Hematopoietic multipotent progenitor cell treated with erythropoietin and hydrocortisone succinate and interleukin-3 and kit ligand, for 6 days (in vitro differentiated cells): ENCODE data around the gene LDLRAD4.
"Not testable (repeated sequence)": the region's sequence is repeated elsewhere in the genome, so short reads cannot be mapped to it uniquely, and the experiment has no call there.

Source experiments
- DNase-seq: peaks from one replicate; pipeline ENCODE4 v3.0.0-alpha.2; 2015

LDLRAD4 gene

DNA sequence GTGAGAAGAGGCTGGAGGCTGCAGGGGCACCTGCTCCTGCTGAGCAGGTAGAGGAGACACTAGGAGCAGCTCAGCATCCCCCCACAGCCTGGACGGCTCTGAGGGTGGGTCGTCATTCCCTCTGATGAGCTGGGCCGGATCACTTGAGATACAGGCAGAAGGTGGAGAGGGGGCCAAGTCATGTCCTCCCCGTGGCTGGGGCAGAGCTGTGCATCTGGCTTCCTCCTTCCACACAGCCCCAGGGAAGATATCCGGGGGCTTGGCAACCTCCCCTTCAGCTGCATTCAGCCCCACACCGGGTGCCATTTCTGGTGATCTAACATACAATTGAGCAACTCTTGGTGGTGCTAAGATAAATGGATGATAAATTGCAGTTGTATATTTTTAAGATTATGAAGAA is 236.9 kb downstream of the LDLRAD4 start:
- DNase-seq: peak; percentile 33

DNA sequence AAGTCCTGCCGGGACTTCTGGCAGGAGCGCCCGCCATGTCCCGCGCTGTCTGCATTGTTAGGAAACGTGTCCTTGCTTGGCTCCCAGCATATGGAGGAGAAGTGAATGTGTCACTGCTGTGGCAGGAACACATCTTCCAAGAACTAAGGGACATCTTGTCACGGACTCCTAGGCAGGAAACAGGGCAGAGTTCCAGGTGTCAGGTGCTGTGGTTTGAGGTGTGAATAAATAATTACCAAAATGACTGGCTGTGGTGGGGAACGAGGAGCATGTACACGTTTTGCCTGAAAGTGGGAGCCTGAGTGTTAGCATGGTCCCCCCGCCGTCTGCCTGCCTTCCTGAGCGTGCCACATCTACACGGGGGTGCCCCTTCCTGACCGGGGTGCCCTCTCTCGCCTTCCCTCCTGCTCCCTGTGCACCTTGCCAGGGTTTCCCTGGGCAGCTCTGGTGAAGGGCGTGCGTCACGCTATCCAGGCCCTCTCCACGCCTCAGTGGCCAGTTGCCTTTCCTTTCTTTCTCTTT is 237.5 kb downstream of the LDLRAD4 start:
- no peak for DNase-seq

DNA sequence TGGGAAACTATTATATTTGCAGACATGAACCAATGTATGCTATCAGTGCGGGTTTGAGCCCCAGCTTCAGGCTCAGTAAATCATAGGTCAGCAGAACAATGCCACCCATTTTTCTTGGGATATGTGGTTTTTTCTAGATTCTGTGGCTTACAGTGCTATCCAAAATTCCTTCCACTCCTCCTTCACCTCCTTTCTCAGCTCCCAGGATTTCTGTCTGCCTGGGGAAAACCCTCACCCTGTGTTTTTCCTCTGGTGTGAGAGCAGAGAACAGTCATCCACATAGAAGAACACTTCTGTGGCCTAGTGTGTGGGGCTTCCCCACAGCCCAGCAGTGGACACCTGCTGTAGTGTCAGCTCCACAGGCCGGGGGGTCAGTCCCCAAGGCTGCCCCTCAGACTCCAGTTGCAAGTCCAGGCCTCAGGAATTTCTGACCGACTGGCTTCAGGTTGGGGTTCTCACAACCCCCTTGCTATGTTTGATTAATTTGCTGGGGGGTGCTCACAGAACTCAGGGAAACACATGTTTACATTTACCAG is 238.2 kb downstream of the LDLRAD4 start:
- no peak for DNase-seq

DNA sequence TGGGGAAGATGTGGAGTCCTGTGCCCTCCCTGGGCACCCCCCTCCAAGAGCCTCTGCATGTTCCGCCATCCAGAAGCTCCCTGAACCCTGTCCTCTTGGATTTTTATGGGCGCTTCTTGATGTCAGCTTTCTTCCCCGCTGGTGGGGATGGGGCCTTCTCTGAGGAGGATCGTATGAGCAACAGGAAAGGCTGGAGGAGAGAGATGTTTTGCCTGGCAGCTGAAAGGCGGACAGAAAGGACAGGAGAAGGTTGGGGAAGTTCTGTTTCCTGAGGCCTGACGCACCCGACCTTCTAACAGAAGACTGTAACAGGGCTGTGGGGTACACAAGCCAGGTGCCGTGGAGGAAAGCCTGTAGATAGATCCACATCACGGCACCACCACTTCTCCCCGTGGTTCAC is 238.8 kb downstream of the LDLRAD4 start:
- DNase-seq: no peak

DNA sequence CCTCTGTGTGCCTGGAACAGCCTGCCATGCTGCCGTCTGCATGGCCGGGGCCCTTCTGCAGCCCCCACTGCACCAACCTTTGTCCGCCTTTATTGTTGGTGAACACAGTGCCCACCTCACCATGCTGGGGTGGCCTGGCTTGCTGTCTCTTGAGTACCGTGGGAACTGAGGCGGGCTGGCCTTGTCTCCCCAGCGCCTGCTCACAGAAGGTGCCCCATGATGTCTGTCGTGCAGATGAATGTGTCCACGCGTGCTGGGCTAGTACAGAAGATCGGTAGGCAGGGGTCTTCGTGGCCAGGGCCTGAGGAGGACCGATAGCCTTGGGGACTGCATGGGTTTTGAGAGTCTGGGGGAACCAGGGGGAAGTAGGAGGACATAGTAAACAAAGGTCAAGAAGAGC is 242.4 kb downstream of the LDLRAD4 start:
- no peak for DNase-seq

DNA sequence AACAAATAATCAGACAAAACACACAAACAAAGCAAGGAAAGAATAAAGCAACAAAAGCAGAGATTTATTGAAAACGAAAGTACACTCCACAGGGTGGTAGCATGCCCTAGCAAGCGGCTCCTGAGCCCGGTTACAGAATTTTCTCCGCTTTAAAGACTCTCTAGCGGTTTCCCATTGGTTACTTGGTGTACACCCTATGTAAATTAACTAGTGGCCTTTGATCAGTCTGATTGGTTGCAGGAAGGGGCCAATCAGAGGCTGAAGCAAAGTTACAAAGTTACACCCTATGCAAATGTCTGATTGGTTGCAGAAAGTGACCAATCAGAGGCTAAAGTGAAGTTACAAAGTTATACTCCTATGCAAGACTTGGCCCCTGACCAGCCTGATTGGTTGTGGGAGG is 242.9 kb downstream of the LDLRAD4 start:
- peak; percentile 30 for DNase-seq

DNA sequence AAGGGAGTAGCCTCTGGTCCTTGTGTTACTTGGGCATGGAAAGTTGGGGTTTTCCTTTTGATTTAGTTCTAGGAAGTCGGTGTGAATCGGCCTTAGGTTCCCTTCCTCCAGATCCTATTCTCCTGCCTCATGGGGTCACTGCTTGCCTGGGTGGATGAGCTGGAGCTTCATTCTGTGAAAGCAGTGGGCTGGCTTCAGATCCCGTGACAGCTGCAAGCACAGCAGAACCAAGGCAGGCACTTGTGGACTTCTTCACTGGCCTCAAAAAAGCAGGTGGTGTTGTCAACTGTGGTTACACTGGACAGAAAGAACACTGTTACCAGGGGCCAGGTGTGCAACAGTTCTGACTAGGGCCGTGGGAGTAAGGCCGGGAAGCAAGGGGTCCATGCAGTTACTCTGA is 243.4 kb downstream of the LDLRAD4 start:
- no peak for DNase-seq

DNA sequence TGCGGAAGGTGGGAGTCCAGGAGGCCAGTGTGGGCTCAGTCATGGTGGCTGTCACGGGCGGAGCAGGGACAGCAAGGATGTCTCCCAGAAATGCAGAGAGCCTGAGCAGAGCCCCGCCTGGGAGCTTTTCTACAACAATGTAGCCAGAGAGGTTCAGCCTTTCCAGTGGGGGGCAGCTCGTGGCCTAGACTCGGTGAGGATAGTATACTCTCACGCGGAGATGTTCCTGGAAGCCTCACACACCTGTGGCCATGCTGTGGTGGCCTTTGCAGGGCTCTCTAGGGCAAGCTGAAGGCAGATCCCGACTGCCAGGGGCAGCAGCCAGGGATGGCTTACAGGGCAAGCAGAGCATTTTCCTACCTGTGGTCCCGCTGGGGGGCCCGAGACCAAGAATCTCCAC is 244.1 kb downstream of the LDLRAD4 start:
- no peak for DNase-seq

DNA sequence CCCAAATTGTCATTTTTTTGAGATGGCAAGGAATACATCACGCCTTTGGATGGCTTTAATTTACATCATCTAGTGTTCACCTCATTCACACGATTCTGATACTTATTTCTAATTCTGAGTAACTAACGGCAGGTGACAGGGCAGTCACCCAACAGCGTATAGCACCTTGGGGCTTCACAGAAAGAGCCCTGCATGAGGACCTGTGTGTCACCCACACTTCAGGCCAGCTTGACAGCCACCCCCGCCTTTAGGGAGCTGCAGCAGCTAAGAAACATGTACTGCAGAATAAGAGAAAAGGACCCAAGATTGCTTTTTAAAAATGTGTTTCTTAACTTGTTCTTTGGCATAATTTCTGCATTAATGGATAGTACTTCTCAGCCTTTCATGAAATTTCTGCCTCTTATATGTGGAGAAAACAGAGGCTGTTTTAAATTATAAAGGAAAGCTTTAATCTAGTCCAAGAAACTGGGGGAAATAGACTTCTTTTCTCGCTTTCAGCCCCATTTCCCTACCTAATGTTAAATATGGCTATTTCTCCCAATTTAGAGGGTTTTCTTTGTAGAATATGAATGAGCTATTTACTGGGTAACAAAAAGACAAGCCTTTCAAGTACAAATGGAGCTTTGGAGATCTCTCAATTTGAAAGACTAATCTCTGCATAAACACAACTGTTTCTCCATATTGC is 245.1 kb downstream of the LDLRAD4 start:
- no peak for DNase-seq

DNA sequence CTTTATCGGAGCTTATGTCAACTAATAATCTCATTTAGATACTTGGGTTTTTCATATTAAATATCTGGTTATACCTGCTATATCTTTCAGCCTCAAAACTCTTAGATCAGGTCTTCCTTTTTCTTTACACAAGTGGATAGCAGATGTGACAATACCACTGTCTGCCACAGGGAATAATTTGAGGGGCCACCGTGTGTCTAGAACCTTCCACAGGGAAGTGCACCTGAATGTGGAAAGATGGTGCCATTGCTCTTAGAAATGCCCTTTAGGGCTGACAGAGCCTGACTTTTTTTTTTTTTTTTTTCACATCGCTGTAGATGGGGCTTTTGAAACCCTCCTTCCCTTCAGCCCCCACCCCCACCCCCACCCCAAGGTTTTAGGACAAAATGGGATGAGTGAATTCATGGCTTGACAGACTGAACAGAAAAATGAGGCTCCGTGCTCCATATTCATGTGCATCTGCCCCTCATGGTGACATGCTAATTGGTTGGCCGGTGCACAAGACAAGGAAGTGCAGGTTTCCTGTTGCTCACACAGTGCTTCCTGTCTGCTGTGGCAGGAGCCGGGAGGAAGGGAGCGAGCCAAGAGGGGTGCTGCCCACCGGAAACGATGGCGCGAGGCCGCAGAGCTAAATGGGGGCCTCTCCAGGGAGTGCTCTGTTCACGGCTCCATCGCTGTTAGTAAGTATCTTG is 246.0 kb downstream of the LDLRAD4 start:
- peak; percentile 90 for DNase-seq

DNA sequence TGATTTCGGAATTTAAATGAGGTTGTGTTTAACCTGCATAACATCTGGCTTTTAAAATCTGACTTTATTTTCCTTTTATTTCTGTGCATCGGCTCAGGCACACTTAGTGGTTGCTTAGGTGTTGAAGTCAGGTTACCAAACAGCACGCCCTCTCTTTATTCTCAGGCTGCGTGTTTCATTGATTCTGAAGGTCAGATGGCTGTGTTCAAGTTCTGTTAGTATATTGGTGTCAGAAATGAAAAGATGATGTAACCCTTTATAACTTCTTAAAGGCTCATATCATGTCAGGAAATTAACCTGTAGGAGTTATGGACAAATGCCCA is 246.5 kb downstream of the LDLRAD4 start:
- no peak for DNase-seq

DNA sequence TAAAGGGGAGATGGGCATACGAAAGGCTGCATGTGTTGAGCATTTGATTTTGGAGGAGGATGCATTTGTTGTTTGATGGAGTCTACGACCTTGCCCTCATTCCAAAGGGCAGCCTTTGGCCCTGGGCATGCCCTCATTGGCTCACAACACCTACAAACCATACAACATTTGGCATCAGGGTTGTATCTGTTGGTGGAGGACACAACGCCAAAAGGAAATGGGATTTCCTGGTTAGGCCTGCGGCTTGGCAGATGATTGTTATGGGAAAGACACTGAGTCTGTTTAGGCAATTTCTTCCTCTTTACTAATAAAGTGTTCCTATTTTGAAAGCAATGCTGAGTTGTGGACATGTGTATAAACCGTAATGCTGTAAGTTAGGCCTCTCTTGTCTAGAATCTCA is 246.9 kb downstream of the LDLRAD4 start:
- peak; percentile 45 for DNase-seq

DNA sequence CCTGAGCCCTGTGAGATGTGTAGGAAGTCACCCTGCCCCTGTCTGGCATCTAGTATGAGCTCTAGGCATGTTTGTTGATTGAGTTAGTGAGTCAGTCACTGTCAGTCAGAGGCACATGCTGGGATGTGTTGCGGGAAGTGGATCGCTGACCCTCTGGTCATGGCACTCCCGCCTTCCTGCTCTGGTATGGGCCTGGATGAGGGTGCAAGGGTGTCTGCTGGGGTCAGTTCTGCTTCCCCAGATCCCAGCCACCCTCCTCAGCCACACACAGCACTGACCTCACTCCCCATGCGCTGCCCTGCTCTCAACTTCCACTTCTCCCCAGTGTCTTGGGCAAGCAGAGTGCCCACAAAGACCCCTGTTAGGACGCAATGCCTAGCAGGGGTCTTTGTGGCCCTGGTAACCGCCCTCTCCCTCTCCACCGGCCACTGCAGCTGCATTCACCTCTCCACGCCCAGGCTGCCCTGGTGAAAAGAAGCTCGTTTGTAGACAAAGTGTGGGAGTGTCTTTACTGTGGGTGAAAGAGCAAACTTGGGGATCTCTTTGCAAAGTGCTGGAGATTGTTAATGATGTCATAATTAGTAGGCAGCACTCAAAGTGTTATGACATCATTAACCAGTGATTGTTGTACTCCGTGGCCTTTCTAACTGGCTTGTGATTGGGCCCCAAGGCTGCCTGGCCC is 252.1 kb downstream of the LDLRAD4 start:
- no peak for DNase-seq

DNA sequence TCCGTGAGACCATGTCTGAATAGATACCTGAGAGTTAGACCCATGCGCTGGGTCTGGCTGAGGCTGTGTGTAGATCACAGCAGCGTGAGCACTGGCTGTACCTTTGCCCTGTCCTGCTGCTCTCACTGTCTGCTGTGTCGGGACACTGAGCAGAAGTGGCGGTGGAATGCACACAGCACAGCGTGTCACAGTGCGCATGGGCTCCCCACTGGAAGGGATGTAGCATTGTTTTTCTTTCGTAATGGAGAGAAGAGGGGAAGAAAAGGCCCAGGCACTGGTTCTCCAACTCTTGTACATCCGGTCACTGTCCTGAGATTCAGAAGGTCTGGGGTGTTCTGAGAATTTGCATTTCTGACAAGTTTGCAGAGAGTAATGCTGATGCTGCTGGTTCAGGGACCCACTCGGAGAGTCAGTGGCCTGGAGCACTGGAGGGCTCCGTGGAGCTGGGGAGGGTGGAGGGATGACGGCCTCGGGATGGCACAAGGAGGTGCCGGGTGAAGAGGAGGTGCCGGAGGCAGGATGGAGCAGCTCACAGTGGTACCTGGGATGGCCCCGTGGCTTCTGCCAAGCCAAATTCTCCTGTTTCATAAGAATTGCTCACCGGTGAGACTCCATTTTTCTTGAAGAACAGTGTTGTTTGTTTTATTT is 252.8 kb downstream of the LDLRAD4 start:
- no peak for DNase-seq

DNA sequence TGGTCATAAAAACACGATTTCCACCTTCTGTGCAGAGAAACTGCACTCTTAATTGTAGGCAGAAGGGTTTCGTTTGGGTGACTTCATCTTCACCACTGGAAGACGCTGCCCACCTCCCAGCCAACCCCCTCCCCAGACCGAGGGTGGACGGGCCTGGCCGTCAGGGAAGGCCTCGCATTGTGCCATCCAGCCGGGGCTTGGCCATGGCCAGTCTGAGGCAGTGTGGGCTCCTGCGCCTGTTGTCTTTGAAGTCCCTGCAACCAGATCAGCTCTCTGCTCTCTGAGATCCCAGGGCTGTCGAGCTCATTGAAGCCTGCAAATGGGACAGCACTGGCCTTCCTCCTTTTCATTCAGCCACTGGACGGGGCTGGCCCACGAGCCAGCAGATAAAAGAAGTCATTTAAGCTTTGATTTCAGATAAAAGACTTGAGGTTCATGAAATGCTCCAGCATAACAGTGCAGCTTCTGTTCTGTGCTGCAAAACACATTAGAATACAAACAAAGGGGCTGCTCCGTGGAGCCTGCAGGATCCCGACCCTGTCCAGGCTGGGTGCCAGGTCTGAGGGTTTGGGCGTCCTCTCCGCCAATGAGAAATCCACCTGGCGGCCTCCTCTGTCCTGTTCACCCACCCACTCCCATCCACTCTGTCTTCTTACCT is 253.5 kb downstream of the LDLRAD4 start:
- no peak for DNase-seq

DNA sequence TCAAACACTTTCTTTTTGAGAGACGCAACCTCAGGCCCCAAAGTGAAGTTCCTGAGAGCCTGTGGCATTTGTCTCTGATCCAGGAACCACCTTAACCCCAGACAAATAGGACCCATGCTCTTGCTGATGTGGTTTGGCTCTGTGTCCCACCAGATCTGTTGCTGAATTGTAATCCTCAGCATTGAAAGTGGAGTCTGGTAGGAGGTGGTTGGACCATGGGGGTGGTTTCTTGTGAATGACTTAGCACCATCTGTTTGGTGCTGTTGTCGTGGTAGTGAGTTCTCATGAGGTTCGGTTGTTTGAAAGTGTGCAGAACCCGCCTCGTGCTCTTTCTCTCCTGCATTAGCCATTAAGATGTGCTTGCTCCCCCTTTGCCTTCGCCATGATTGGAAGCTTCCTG is 255.2 kb downstream of the LDLRAD4 start:
- DNase-seq: no peak

DNA sequence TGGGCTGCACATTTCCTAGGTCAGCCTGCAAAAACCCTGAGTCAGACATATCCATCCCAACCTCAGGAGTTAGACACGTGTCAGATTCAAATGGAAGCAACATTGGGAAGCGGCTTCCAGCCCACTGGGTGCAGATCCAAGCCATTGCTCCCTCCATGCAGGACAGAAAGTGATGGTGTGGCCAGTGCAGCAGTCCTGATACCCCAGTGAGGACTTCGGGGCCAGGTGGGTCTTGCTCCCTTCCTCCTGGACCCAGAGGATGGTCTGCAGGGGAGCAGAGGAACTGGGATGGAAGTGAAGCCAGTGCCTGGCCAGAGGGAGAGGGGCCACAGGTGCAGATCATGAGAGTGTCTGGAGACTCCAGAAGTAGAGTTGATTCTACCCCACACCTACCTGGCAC is 255.8 kb downstream of the LDLRAD4 start:
- no peak for DNase-seq

DNA sequence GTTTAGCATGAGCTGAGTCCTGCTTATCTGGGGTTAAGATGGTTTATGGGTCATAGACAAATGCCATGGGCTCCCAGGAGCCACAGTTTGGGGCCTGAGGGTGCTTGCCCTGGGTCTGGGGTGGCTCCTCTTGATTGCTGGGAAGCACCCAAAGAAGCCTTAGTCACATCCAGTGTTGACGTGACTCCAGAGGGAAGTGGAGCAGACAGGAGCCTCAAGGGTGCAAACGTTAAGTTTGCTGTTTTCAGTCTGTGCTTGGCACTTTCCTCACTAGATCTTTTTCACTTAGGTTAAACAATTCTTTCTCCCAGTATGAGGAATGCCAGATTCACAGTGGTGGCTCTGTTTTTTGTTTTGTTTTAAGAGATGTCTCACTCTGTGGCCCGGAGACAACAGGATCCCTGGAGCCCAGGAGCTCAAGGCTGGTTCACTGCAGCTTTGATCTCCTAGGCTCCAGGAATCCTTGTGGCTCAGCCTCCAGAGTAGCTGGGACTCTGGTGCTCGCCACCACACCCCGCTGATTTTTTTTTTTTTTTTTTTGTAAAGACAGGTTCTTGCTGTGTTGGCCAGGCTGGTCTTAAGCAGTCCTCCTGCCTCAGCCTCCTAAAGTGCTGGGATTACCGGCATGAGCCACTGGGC is 256.5 kb downstream of the LDLRAD4 start:
- no peak for DNase-seq

DNA sequence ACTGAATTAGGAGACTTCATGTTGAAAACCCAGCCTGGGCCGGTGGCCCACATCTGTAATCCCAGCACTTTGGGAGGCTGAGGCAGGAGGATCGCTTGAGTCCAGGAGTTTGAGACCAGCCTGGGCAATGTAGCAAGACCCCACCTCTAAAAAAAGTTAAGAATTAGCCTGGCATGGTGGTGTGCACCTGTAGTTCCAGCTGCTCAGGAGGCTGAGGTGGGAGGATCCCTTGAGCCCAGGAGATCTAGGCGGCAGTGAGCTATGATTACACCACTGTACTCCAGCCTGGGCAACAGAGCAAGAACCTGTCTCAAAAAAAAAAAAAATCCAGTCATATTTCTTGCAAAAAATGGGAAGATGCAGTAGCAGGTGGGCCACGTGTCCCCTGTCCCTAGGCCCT is 257.8 kb downstream of the LDLRAD4 start:
- not testable (repeated sequence) for DNase-seq

DNA sequence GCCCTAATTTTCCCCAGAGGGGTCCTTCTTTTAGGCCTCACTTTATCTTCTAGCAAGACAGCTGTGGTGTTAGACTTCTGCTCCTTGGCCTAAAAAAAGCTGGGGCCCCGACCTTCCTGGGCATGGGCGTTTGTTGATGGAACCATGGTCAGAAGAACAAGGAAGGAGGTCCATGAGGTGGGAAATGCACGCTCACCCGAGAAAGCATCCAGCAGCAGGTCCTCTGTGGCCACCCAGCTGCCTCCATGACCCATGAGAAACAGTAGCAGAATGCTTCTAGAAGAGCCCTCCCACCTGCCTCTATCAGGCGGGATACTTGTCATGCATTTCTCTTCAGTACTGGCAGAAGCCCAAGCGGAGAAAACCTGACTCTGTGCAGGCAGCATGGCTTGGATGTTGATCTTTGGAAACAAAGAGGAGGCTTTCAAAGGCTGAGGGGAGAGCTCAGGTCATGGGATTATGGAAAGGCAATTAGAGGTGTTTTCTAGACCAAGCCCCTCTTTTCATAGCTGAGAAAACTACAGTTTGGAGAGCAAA is 258.7 kb downstream of the LDLRAD4 start:
- no peak for DNase-seq

DNA sequence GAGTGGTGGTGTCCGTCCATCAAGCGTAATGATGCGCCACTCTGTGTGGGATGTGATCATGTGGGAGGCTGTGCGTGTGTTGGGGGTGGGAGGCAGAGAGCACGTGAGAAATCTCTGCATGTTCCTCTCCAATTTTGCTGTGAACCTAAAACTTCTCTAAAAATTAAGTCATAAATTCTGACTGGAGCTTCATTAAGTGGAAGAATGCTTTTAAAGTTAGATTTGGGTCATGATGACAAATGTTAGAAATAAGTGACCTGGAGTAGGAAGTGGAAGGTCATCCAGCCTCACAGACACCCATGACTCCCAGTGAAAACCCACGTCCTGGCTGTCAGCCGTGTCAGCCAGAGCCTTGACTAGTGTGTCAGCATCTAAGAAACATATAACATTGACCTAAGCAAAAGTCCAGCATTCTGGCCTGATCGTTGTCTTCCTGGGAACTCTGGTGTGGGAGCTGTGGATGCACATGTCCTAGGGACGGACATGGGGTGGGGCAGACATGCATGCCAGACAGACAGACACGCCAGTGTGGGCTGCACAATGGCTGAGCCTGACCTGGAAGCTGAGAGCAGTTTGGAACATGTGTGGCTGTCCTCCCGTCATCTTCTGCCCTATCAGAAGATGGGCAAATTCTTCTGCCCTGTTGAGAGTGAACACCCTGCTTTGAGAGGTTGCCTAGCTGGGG is 262.2 kb downstream of the LDLRAD4 start:
- no peak for DNase-seq
